BE2C (cell line): ENCODE measurements around the gene ABCA5. TPM values are rescaled to one million over a fixed set of nuclear protein-coding genes. Genes with fewer than 3 reads are reported as not detected.

ENCODE experiments used
- DNase-seq: peaks from one replicate; pipeline ENCODE4 v3.0.0-alpha.2; 2020
- H3K27me3 ChIP-seq: fragments of 250-450 bp; sonication (Bioruptor Pico); 2 replicates; pipeline ENCODE4 v1.5.1; 2020; ENCODE audit warnings: mild to moderate bottlenecking
- H3K36me3 ChIP-seq: fragments of 250-450 bp; sonication (Bioruptor Pico); 2 replicates; pipeline ENCODE4 v1.5.1; 2020; ENCODE audit warnings: mild to moderate bottlenecking
- H3K4me1 ChIP-seq: fragments of 250-450 bp; sonication (Bioruptor Pico); 2 replicates; pipeline ENCODE4 v1.5.1; 2020
- H3K4me3 ChIP-seq: 2 replicates; pipeline ENCODE4 v1.5.1; 2011; ENCODE audit warnings: low read depth, low read length
- H3K9me3 ChIP-seq: fragments of 250-450 bp; sonication (Bioruptor Pico); 2 replicates; pipeline ENCODE4 v1.5.1; 2020
- polyA plus RNA-seq: library from polyadenylated mRNA; unstranded; fragments of >200 nt; gene quantifications from one replicate; pipeline ENCODE4 v1.2.1, GENCODE V29; 2012; ENCODE audit warnings: low read depth, missing spikeins; ENCODE audit not compliant: insufficient read length, insufficient read depth
- TF ChIP-seq, protein P1 (sequence below): IDR thresholded peaks from 2 replicates; pipeline ENCODE4 v1.5.1; 2012; ENCODE audit warnings: mild to moderate bottlenecking, low read depth, low read length

Gene ABCA5, protein sequence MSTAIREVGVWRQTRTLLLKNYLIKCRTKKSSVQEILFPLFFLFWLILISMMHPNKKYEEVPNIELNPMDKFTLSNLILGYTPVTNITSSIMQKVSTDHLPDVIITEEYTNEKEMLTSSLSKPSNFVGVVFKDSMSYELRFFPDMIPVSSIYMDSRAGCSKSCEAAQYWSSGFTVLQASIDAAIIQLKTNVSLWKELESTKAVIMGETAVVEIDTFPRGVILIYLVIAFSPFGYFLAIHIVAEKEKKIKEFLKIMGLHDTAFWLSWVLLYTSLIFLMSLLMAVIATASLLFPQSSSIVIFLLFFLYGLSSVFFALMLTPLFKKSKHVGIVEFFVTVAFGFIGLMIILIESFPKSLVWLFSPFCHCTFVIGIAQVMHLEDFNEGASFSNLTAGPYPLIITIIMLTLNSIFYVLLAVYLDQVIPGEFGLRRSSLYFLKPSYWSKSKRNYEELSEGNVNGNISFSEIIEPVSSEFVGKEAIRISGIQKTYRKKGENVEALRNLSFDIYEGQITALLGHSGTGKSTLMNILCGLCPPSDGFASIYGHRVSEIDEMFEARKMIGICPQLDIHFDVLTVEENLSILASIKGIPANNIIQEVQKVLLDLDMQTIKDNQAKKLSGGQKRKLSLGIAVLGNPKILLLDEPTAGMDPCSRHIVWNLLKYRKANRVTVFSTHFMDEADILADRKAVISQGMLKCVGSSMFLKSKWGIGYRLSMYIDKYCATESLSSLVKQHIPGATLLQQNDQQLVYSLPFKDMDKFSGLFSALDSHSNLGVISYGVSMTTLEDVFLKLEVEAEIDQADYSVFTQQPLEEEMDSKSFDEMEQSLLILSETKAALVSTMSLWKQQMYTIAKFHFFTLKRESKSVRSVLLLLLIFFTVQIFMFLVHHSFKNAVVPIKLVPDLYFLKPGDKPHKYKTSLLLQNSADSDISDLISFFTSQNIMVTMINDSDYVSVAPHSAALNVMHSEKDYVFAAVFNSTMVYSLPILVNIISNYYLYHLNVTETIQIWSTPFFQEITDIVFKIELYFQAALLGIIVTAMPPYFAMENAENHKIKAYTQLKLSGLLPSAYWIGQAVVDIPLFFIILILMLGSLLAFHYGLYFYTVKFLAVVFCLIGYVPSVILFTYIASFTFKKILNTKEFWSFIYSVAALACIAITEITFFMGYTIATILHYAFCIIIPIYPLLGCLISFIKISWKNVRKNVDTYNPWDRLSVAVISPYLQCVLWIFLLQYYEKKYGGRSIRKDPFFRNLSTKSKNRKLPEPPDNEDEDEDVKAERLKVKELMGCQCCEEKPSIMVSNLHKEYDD (N-terminal part only)
- 0.37 TPM for polyA plus RNA-seq

DNA sequence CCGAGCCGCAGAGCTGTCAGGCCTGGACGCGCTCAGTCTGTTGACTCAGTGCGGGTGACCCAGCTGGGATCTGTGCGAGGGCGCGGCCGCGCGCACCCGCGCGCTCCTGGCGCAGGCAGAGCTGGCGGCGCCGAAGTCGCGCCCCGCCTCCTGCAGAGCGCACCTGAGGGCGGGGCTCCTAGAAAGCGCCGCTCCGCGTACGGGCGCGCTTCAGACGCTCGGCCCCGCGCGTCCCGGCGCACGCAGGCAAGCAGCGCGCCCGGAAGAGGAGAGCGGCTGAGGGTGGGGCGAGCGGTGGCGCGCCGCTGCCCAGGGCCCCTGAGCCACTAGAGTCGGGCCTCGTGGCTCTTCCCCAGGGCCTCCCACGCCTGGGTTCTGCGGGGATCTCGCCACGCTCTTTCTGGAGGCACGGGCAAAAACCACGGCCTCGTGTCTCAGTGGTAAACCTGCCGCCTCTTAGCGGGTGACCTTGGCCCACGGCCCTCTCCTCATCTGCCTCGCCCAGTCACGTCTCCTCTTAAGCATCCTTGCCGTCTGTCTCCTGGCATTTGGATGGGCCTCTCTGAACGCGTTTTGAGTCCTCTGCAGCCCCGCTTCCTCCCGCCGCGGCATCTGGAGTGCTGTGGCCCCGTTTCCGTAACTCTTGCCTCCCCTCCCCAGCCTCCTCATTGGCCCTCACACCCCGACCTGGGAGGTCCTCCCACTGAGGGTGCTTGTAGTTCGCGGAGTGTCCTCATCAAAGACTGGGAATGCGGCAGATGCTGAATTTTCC is at the start of gene ABCA5:
ABCA5 (minus strand) TSS at position 74 of the 772 bp plus-strand sequence. CDS start 12,718 bp downstream, outside the sequence.
- no peaks in the 10 kb centered on the region for H3K36me3 ChIP-seq
- H3K4me1 ChIP-seq: no peaks in the 10 kb centered on the region
- peak; percentile 78 for DNase-seq
- H3K4me3 ChIP-seq: peak within 1 kb of the TSS; percentile 54
- TF ChIP-seq, protein P1, sequence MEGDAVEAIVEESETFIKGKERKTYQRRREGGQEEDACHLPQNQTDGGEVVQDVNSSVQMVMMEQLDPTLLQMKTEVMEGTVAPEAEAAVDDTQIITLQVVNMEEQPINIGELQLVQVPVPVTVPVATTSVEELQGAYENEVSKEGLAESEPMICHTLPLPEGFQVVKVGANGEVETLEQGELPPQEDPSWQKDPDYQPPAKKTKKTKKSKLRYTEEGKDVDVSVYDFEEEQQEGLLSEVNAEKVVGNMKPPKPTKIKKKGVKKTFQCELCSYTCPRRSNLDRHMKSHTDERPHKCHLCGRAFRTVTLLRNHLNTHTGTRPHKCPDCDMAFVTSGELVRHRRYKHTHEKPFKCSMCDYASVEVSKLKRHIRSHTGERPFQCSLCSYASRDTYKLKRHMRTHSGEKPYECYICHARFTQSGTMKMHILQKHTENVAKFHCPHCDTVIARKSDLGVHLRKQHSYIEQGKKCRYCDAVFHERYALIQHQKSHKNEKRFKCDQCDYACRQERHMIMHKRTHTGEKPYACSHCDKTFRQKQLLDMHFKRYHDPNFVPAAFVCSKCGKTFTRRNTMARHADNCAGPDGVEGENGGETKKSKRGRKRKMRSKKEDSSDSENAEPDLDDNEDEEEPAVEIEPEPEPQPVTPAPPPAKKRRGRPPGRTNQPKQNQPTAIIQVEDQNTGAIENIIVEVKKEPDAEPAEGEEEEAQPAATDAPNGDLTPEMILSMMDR: no peak
- H3K9me3 ChIP-seq: no peaks in the 10 kb centered on the region; the same call in 1 of the 2 replicates
- peaks cover 14% of the 10 kb centered on the region for H3K27me3 ChIP-seq

DNA sequence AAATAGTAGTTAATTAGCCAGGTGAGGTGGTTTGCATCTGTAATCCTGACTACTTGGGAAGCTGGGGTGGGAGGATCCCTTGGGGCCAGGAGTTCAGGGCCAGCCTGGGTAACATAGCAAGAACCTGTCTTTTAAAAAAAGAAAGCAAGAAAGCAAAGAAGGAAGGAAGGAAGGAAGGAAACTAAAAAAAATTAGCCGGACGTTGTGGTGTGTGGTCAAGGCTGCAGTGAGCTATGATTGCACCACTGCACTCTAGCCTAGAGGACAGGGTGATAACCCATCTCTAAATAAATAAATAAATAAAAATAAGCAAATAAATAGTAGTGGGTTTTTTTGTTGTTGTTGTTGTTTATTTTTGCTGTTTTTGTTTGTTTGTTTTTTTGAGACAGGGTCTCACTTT is 48.3 kb upstream of the ABCA5 start:
- TF ChIP-seq, protein P1: no peak
- no peak for DNase-seq
- Histone ChIP-seq H3K27me3 (no peaks in the 10 kb centered on the region), H3K4me3 (no peak overlapping the region), H3K9me3 (no peaks in the 10 kb centered on the region), H3K36me3 (no peaks in the 10 kb centered on the region), H3K4me1 (no peaks in the 10 kb centered on the region)

DNA sequence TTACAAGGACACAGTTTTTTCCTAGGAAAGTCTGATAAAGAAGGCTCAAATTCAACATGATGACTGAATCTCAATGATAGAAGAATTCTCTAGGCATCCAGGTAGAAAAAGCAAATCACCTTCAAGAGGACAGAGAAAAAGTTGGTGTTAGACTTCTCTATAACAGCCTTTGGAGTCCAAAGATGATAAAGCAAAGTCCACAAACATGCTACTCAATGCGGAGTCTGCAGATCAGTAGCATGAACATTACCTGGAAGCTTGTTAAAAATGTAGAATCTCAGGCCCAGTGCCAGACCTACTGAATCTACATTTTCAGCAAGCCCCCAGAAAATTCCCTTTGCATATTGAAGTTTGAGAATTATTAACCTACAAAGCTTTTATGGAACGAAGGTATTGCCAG is 46.1 kb upstream of the ABCA5 start:
- Histone ChIP-seq H3K4me1 (no peaks in the 10 kb centered on the region), H3K9me3 (no peaks in the 10 kb centered on the region), H3K4me3 (no peak overlapping the region), H3K36me3 (no peaks in the 10 kb centered on the region), H3K27me3 (no peaks in the 10 kb centered on the region)
- TF ChIP-seq, protein P1: no peak
- DNase-seq: no peak

DNA sequence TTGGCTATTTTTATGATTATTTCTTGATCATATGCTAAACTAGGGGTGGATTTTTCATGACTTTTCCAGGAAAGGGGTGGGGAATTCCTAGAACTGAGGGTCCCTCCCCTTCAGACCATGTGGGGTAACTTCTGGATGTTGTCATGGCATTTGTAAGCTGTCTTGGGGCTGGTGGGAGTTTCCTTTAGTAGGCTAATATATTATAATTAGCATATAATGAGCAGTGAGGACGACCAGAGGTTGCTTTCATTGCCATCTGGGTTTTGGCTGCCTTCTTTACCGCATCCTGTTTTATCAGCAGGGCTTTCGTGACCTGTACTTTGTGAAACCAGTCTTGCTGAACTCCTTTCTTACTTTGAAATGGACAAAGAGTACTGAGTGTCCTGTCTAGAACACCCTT is 40.4 kb upstream of the ABCA5 start:
- TF ChIP-seq, protein P1: no peak
- no peaks in the 10 kb centered on the region for H3K9me3 ChIP-seq
- H3K27me3 ChIP-seq: no peaks in the 10 kb centered on the region
- H3K36me3 ChIP-seq: no peaks in the 10 kb centered on the region
- H3K4me3 ChIP-seq: no peak overlapping the region
- no peaks in the 10 kb centered on the region for H3K4me1 ChIP-seq
- DNase-seq: no peak

DNA sequence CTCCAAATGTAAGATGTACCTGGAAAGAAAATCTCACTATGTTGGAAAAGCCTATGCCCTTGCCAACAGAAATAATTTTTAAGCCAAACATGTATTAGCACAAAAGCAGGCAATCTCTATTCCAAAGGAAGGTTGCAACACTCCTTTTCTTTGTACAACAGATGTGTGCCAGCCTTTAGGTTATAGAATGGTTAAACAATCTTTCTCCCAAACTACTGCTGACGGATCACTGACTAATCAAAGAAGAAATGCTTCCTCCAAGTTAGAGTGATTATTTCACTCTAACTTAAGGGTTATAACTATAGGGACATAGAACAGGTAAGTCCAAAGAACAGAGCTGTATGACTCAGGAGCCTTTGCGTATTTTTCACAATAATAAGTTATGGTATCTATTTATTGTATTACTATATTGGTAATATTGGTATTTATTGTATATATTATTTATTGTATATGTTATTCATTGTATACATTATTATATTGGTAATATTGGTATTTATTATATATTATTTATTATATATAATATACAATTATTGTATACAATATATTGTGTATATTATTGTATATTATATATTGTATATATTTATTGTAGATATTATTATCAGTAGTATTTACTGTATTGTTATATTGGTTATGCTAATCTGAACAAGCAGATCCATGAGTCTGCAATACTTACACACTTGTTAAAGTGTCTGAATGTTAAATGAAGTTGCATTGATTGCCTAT is 36.7 kb upstream of the ABCA5 start:
- Histone ChIP-seq H3K36me3 (no peaks in the 10 kb centered on the region), H3K4me1 (no peaks in the 10 kb centered on the region), H3K9me3 (no peaks in the 10 kb centered on the region), H3K27me3 (no peaks in the 10 kb centered on the region), H3K4me3 (no peak overlapping the region)
- TF ChIP-seq, protein P1: no peak
- no peak for DNase-seq
